AG04450 (cell line): ENCODE measurements around the gene PHF12. TPM values are rescaled to one million over a fixed set of nuclear protein-coding genes. Genes with fewer than 3 reads are reported as not detected.

ENCODE experiments used
- CTCF ChIA-PET: fragments of 300-600, 350-600 bp; formaldehyde crosslinking; extraction: SDS; loops from one replicate; lab custom pipeline; 2022; ENCODE audit warnings: antibody characterized with exemption, inconsistent platforms; lab: Charles Lee
- POLR2A ChIA-PET: fragments of 350-600 bp; formaldehyde crosslinking; extraction: SDS; loops from one replicate; lab custom pipeline; 2021; ENCODE audit warnings: antibody characterized with exemption, inconsistent platforms; lab: Yijun Ruan, JAX
- DNase-seq: peaks from one replicate; pipeline ENCODE4 v3.0.0-alpha.2; 2011; ENCODE audit warnings: low read depth, low spot score
- H3K27ac ChIP-seq: one replicate; pipeline ENCODE4 v1.5.1; 2012; ENCODE audit warnings: low read depth, low read length, control low read depth
- H3K27me3 ChIP-seq: one replicate; pipeline ENCODE4 v1.6.0; 2012; ENCODE audit warnings: low read length; ENCODE audit not compliant: control insufficient read depth, insufficient read depth
- H3K4me3 ChIP-seq: 2 replicates; pipeline ENCODE4 v1.5.1; 2011; ENCODE audit warnings: mild to moderate bottlenecking, low read depth, low read length, control low read depth
- H3K9me3 ChIP-seq: 2 replicates; pipeline ENCODE4 v1.5.1; 2012; ENCODE audit warnings: low read length; ENCODE audit not compliant: control insufficient read depth, insufficient read depth
- polyA plus RNA-seq: library from polyadenylated mRNA; depleted of rRNA; stranded (reverse); fragments of >200 nt; gene quantifications from 2 replicates; pipeline ENCODE4 v1.2.3, GENCODE V29; 2011
- TF ChIP-seq, protein P1 (sequence below): IDR thresholded peaks from 2 replicates; pipeline ENCODE4 v1.5.1; 2011; ENCODE audit warnings: low read depth, low read length, control low read depth, inconsistent platforms

The PHF12 gene
- polyA plus RNA-seq, 1 experiment, result 13.6 TPM

DNA sequence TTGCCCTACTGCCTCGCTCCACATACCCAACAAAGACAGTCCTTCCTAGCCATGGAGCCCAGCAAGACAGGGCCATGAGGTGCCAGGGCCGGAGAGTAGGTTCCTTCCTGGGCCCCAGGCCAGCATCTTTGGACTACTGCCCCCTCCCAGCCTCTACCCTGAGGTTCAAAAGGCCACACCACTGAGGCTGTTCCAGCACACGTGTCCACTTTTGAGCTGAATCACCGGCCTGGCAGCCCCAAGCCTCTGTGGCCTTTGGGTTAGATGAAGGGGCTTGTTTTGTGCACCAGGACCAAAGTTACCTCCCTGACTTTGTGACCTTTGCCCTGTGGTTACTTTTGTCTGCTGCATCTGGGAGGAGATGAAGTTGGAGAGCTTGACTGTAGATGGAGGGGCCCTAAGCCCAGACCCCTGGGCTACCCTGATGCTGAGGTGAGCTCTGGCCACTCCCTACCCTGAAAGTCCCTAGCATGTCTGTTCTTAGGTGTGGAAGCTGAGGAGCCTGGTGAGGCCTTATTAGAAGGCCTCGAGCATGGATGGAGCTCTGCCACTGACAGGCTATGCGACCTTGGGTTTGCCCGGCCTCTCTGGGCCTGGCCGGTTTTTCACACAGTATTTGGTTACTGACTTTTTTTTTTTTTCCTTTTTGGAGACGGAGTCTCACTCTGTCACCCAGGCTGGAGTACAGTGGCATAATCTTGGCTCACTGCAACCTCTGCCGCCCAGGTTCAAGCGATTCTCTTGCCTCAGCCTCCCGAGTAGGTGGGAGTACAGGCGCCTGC, 42.5 kb upstream of the PHF12 start:
- POLR2A ChIA-PET, result no interaction called here
- no peaks in the 10 kb centered on the region; the same call in 1 of the 2 replicates for H3K9me3 ChIP-seq
- CTCF ChIA-PET, result interaction anchor here (1.2 kb wide), 1 partner anchor 122 kb away, joined by 3 read pairs; no protein-coding TSS in a partner anchor
- H3K27ac ChIP-seq, result no peak overlapping the region
- TF ChIP-seq, protein P1, sequence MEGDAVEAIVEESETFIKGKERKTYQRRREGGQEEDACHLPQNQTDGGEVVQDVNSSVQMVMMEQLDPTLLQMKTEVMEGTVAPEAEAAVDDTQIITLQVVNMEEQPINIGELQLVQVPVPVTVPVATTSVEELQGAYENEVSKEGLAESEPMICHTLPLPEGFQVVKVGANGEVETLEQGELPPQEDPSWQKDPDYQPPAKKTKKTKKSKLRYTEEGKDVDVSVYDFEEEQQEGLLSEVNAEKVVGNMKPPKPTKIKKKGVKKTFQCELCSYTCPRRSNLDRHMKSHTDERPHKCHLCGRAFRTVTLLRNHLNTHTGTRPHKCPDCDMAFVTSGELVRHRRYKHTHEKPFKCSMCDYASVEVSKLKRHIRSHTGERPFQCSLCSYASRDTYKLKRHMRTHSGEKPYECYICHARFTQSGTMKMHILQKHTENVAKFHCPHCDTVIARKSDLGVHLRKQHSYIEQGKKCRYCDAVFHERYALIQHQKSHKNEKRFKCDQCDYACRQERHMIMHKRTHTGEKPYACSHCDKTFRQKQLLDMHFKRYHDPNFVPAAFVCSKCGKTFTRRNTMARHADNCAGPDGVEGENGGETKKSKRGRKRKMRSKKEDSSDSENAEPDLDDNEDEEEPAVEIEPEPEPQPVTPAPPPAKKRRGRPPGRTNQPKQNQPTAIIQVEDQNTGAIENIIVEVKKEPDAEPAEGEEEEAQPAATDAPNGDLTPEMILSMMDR, result no peak
- no peak for DNase-seq
- H3K27me3 ChIP-seq, result peaks cover 11% of the 10 kb centered on the region
- H3K4me3 ChIP-seq, result no peak overlapping the region

DNA sequence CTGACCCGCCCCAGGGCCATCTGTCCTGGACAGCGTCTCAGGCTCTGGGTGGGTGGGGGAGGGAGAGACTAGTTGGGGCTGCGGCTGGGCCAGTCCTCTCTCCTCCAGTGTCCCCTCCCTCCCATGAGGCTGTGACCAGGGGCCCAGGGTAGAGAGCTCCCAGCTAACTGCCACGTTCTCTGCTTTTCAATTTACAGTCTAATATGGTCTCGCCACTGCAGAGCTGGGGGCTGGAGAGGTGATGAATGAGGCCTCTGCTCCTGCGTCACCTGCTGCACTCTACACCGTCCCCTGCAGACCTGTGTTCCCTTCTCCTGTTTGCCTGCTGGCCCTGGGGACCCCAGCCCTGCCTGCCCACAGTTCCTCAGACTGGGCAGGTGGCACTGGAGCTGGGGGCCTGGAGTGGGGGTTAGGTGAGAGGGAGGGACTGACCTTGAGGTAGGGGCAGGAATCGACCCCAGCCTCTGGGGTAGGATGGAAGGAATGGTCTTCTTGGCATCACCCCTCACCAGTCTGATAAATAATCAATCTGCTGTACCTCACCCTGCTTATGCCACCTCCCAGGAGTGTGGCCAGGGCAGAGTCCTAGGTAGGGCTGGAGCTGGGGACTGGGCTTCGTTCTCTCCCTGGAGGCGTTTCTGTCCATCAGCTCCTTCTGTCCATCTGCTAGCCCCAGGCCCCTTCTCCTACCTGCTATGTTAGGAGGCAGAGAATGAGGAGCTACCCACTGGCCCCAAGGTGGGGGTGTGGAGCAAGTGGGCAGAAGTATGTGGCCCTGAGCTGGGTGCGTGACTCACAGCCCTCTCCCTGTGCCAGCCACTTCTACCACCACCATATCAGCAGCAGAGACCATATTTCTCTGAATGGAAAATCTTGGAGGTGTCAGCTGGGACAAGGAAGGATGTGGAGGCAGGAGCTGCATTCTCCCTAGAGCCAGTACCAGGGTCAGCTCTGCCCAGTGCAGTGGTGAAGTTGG, 41.6 kb upstream of the PHF12 start:
- Histone ChIP-seq H3K9me3 (no peaks in the 10 kb centered on the region; the same call in 1 of the 2 replicates), H3K27me3 (peaks cover 11% of the 10 kb centered on the region), H3K27ac (no peak overlapping the region), H3K4me3 (no peak overlapping the region)
- POLR2A ChIA-PET, result no interaction called here
- CTCF ChIA-PET, result interaction anchor here (0.8 to 1.2 kb wide), 2 partner anchors 123 to 124 kb away, joined by 3 read pairs; no protein-coding TSS in a partner anchor
- DNase-seq, result no peak
- TF ChIP-seq, protein P1, result no peak

DNA sequence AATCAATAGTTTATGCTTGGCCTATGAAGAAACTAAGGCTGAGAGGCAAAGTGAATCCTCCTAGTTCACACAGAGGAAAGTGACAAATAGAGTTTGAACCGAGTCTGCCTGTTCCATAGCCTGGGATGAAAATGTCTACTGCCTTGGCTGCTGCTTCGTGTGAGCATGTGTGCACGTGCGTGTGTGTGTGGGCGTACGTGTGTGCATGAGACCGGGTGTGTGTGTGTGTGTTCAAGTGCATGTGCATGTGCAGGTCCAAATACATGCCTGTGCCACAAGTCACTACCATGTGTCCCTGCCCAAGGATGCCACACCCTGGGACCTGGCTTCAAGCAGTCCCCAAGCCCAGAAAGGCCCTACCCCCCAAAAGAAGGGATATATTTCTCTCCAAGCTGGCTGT, 40.9 kb upstream of the PHF12 start:
- CTCF ChIA-PET, result interaction anchor here (0.8 kb wide), 1 partner anchor 125 kb away, joined by 3 read pairs; no protein-coding TSS in a partner anchor
- H3K27me3 ChIP-seq, result peaks cover 17% of the 10 kb centered on the region
- POLR2A ChIA-PET, result no interaction called here
- TF ChIP-seq, protein P1, result no peak
- H3K27ac ChIP-seq, result no peak overlapping the region
- no peak overlapping the region for H3K4me3 ChIP-seq
- no peak for DNase-seq
- no peaks in the 10 kb centered on the region; the same call in 1 of the 2 replicates for H3K9me3 ChIP-seq

DNA sequence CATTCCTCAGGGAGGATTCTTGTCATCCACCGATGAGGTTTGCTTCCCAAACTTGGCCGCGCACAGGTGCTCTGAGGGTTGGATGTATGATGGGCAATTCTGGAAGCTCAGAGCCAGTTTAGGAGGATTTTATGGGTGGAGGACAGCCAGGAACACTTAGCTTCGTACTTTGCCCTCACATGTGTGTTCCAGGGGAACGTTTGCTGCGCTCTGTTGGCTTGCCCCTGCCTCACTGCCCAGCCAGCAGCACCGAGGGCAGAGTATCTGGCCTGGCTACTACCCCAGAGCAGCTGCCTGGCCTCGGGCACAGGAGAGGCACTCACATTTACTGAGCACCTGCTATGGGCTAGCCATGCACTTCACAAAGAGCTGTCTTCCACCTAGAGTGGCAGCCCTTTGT, 40.5 kb upstream of the PHF12 start:
- ChIA-PET POLR2A (no interaction called here), CTCF (no interaction called here)
- TF ChIP-seq, protein P1, result no peak
- H3K4me3 ChIP-seq, result no peak overlapping the region
- peaks cover 21% of the 10 kb centered on the region for H3K27me3 ChIP-seq
- H3K27ac ChIP-seq, result no peak overlapping the region
- no peaks in the 10 kb centered on the region; the same call in 1 of the 2 replicates for H3K9me3 ChIP-seq
- DNase-seq, result no peak
